ENCODE results near the gene OR5K1. TPM values are rescaled to one million over a fixed set of nuclear protein-coding genes. Genes with fewer than 3 reads are reported as not detected.

The OR5K1 gene
- total RNA-seq, 1 donor from 2014 or later: not detected

DNA sequence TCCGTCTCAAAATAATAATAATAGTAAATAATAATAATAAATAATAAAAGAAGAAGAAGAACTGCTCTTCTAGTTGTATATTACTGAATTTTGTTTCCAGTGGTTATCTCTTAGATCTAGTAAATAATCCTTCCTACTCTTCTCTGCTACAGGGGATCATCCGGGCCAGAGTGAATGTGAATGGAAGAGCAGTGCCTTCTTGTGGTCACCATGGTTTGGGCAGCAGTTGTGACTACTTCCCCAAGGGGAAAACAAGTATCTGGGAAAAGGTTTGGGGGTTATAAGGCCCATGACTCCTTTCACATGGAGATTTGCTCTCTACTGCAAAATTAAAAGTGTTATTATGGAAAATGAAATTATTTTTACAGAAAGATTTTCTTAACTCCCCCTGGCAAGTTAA is 5.5 kb upstream of the OR5K1 start:
- H3K27ac Mint-ChIP-seq (ENCODE audit: unreplicated experiment): no peak overlapping the region
- H3K27me3 Mint-ChIP-seq (ENCODE audit: unreplicated experiment): peaks cover 17% of the 10 kb centered on the region
- TF ChIP-seq, protein P1, sequence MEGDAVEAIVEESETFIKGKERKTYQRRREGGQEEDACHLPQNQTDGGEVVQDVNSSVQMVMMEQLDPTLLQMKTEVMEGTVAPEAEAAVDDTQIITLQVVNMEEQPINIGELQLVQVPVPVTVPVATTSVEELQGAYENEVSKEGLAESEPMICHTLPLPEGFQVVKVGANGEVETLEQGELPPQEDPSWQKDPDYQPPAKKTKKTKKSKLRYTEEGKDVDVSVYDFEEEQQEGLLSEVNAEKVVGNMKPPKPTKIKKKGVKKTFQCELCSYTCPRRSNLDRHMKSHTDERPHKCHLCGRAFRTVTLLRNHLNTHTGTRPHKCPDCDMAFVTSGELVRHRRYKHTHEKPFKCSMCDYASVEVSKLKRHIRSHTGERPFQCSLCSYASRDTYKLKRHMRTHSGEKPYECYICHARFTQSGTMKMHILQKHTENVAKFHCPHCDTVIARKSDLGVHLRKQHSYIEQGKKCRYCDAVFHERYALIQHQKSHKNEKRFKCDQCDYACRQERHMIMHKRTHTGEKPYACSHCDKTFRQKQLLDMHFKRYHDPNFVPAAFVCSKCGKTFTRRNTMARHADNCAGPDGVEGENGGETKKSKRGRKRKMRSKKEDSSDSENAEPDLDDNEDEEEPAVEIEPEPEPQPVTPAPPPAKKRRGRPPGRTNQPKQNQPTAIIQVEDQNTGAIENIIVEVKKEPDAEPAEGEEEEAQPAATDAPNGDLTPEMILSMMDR (IDR thresholded peaks at IDR 0.05): no peak
- no peaks in the 10 kb centered on the region for H3K36me3 Mint-ChIP-seq (ENCODE audit: unreplicated experiment)
- no peaks in the 10 kb centered on the region for H3K4me1 Mint-ChIP-seq (ENCODE audit: unreplicated experiment)
- no peaks in the 10 kb centered on the region for H3K9me3 Mint-ChIP-seq (ENCODE audit: unreplicated experiment)
- no peak overlapping the region for H3K4me3 Mint-ChIP-seq (ENCODE audit: unreplicated experiment)
- no peak for DNase-seq (ENCODE audit: extremely low spot score, unreplicated experiment)

DNA sequence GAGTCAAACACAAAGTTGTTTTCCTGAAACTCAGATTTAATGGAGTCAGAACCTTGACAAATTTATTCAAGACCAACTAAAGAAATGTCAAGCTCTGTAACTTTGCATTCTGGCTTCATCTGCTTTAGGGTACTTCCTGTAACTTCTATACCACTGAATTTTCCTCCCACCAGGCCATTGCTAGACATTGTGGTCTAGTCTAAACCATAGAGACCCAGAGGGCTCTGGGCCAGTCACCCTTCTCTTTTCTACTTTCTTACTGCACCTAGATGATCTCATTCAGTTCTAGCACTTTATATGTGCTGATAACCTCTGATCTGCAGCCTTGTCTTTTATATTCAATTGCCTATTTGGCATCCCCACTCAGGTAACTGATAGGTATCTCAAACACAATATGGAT is 2.8 kb upstream of the OR5K1 start:
- TF ChIP-seq, protein P1 (IDR thresholded peaks at IDR 0.05): no peak
- Mint-ChIP-seq H3K27ac (ENCODE audit: unreplicated experiment) (no peak overlapping the region), H3K36me3 (ENCODE audit: unreplicated experiment) (no peaks in the 10 kb centered on the region), H3K9me3 (ENCODE audit: unreplicated experiment) (no peaks in the 10 kb centered on the region), H3K4me3 (ENCODE audit: unreplicated experiment) (no peak overlapping the region), H3K27me3 (ENCODE audit: unreplicated experiment) (peaks cover 5% of the 10 kb centered on the region), H3K4me1 (ENCODE audit: unreplicated experiment) (no peaks in the 10 kb centered on the region)
- no peak for DNase-seq (ENCODE audit: extremely low spot score, unreplicated experiment)

DNA sequence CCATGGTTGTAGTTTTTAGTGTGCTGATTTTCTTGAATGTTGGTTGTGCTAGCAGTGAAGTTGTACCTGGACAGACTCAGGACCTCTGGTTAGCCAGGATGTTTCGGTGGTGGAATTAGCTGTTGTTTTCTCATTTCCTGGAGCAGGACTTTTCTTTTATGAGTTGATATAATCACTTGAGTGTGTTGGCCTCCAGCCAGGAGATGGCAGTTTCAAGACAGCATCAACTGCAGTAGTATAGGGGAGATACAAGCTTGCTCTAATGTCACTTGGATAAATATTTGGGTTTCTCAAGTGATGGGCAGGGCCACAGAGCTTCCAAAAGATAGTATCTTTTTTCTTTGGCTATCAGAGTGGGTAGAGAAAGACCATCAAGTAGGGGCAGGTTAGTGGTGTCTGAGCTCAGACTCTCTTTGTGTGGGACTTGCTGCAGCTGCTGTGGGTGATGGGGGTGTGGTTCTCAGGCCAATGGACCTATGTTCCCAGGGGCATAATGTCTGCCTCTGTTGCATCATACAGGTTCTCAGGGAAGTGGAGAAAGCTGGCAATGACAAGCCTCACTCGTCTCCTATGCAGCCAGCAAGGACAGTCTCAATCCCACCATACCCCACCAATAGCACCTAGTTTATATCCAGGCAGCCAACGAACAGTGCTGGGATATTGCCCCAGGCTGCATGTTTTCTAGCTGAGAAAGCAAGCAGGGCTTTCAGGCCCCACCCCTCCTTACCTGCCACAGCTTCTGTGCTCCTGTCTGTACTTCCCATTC is 19.9 kb downstream of the OR5K1 start:
- TF ChIP-seq, protein P1 (IDR thresholded peaks at IDR 0.05): no peak
- Mint-ChIP-seq H3K9me3 (ENCODE audit: unreplicated experiment) (peaks cover 29% of the 10 kb centered on the region), H3K4me1 (ENCODE audit: unreplicated experiment) (no peaks in the 10 kb centered on the region), H3K27me3 (ENCODE audit: unreplicated experiment) (peaks cover 8% of the 10 kb centered on the region), H3K4me3 (ENCODE audit: unreplicated experiment) (no peak overlapping the region), H3K36me3 (ENCODE audit: unreplicated experiment) (no peaks in the 10 kb centered on the region), H3K27ac (ENCODE audit: unreplicated experiment) (no peak overlapping the region)
- no peak for DNase-seq (ENCODE audit: extremely low spot score, unreplicated experiment)

GRCh38 chr3:98483626-98484025 is 20.6 kb downstream of the OR5K1 start:
- Mint-ChIP-seq H3K27me3 (ENCODE audit: unreplicated experiment) (peaks cover 15% of the 10 kb centered on the region), H3K9me3 (ENCODE audit: unreplicated experiment) (peaks cover 36% of the 10 kb centered on the region), H3K4me1 (ENCODE audit: unreplicated experiment) (no peaks in the 10 kb centered on the region), H3K36me3 (ENCODE audit: unreplicated experiment) (no peaks in the 10 kb centered on the region), H3K4me3 (ENCODE audit: unreplicated experiment) (no peak overlapping the region), H3K27ac (ENCODE audit: unreplicated experiment) (no peak overlapping the region)
- DNase-seq (ENCODE audit: extremely low spot score, unreplicated experiment): no peak
- TF ChIP-seq, protein P1 (IDR thresholded peaks at IDR 0.05): no peak

- DNase-seq (ENCODE audit: extremely low spot score, unreplicated experiment): no peak
- Mint-ChIP-seq H3K36me3 (ENCODE audit: unreplicated experiment) (no peaks in the 10 kb centered on the region), H3K4me3 (ENCODE audit: unreplicated experiment) (no peak within 1 kb of the TSS), H3K27ac (ENCODE audit: unreplicated experiment) (no peak within 1 kb of the TSS), H3K9me3 (ENCODE audit: unreplicated experiment) (no peaks in the 10 kb centered on the region), H3K27me3 (ENCODE audit: unreplicated experiment) (peaks cover 67% of the 10 kb centered on the region), H3K4me1 (ENCODE audit: unreplicated experiment) (no peaks in the 10 kb centered on the region)
- TF ChIP-seq, protein P1 (IDR thresholded peaks at IDR 0.05): no peak
Observed at GRCh38 chr3:98497381-98497780, 34.4 kb downstream of the OR5K1 start, which contains the start of gene OR5K2. Gene OR5K2, plus strand, starts transcription at chr3:98497681. Its CDS starts 0 bp downstream, at chr3:98497681.

All from osteocyte (in vitro differentiated cells).